HepG2 (cell line): ENCODE measurements around the gene MYO15A. TPM values are rescaled to one million over a fixed set of nuclear protein-coding genes. Genes with fewer than 3 reads are reported as not detected.

Experiments
- CENPX ChIP-seq: sonication (generic); formaldehyde crosslinking; IDR thresholded peaks from 2 replicates; pipeline ENCODE4 v1.9.0; 2021; ENCODE audit warnings: mild to moderate bottlenecking, missing genetic modification reagents, moderate library complexity
- CHCHD3 ChIP-seq: sonication (generic); formaldehyde crosslinking; IDR thresholded peaks from 2 replicates; pipeline ENCODE4 v1.8.0; 2022; ENCODE audit warnings: mild to moderate bottlenecking, missing genetic modification reagents, moderate library complexity
- GATA4 ChIP-seq: sonication (generic); IDR thresholded peaks from 2 replicates; pipeline ENCODE4 v1.6.1; 2016; ENCODE audit warnings: antibody characterized with exemption, low read depth, borderline replicate concordance
- KMT2A ChIP-seq: sonication (generic); formaldehyde crosslinking; IDR thresholded peaks from 2 replicates; pipeline ENCODE4 v1.4.0; 2020; ENCODE audit warnings: missing genetic modification reagents
- ZEB1 ChIP-seq: IDR thresholded peaks from 2 replicates; pipeline ENCODE4 v1.6.1; 2012; ENCODE audit warnings: mild to moderate bottlenecking, low read depth, inconsistent platforms; ENCODE audit not compliant: insufficient replicate concordance
- ZFP41 ChIP-seq: sonication (generic); formaldehyde crosslinking; IDR thresholded peaks from 2 replicates; pipeline ENCODE4 v1.4.0; 2020; ENCODE audit warnings: mild to moderate bottlenecking, missing genetic modification reagents, borderline replicate concordance
- ZNF282 ChIP-seq: fragments of 450-650 bp; IDR thresholded peaks from 2 replicates; pipeline ENCODE4 v1.6.1; 2018; ENCODE audit not compliant: partially characterized antibody
- ZNF318 ChIP-seq: sonication (generic); formaldehyde crosslinking; IDR thresholded peaks from 2 replicates; pipeline ENCODE4 v1.4.0; 2020; ENCODE audit warnings: mild to moderate bottlenecking, missing genetic modification reagents
- ZNF468 ChIP-seq: sonication (generic); formaldehyde crosslinking; IDR thresholded peaks from 2 replicates; pipeline ENCODE4 v1.8.0; 2022; ENCODE audit warnings: mild to moderate bottlenecking, moderate library complexity, missing genetic modification reagents
- polyA plus RNA-seq, 8 experiments: library from polyadenylated mRNA; depleted of rRNA in 3 of 8; stranded (reverse) in 7 of 8; unstranded in 1 of 8; fragments of >200 nt; fragmentation: Illumina TruSeq in 4 of 8; extraction: Trizol in 4 of 8; gene quantifications; 2 replicates each; pipeline versions ENCODE4 v1.2.1 to v1.2.3, GENCODE V29; 2011 to 2016; ENCODE audit warnings: low read depth in 4 of 8, missing spikeins in 1 of 8, mixed read lengths in 1 of 8; ENCODE audit not compliant: insufficient read depth in 1 of 8
- total RNA-seq, 5 experiments: library from RNA; depleted of rRNA; stranded (reverse); fragments of >200 nt; fragmentation: Illumina TruSeq; extraction: Trizol; gene quantifications; 2 replicates each; pipeline ENCODE4 v1.2.3, GENCODE V29; 2016; ENCODE audit warnings: low read depth in 1 of 5
- TF ChIP-seq, protein P1 (sequence below): sonication (generic); formaldehyde crosslinking; IDR thresholded peaks from 2 replicates; pipeline ENCODE4 v1.5.0; 2020; ENCODE audit warnings: mild to moderate bottlenecking, missing genetic modification reagents, borderline replicate concordance
- TF ChIP-seq, protein P2 (sequence below): sonication (generic); formaldehyde crosslinking; IDR thresholded peaks from 2 replicates; pipeline ENCODE4 v1.4.0; 2020; ENCODE audit warnings: missing genetic modification reagents, borderline replicate concordance

MYO15A gene
- total and polyA plus RNA-seq, 2 of the 13 experiments (the other 11 are each of a cell fraction or from before 2014, with no cell fraction given) = 0.07 to 0.20 TPM

- TF ChIP-seq ZNF318 (CRISPR knock-in tag) (no peak), ZNF282 (no peak), ZEB1 (peak; percentile 22), ZFP41 (CRISPR knock-in tag) (peak; percentile 34; the same call in 1 of the 2 replicates), CENPX (CRISPR knock-in tag) (no peak), CHCHD3 (no peak), GATA4 (no peak), ZNF468 (CRISPR knock-in tag) (0 out of 2 replicates have a peak, but pooled peaks have one; percentile 37), KMT2A (CRISPR knock-in tag) (peak; percentile 97)
- TF ChIP-seq, protein P1, sequence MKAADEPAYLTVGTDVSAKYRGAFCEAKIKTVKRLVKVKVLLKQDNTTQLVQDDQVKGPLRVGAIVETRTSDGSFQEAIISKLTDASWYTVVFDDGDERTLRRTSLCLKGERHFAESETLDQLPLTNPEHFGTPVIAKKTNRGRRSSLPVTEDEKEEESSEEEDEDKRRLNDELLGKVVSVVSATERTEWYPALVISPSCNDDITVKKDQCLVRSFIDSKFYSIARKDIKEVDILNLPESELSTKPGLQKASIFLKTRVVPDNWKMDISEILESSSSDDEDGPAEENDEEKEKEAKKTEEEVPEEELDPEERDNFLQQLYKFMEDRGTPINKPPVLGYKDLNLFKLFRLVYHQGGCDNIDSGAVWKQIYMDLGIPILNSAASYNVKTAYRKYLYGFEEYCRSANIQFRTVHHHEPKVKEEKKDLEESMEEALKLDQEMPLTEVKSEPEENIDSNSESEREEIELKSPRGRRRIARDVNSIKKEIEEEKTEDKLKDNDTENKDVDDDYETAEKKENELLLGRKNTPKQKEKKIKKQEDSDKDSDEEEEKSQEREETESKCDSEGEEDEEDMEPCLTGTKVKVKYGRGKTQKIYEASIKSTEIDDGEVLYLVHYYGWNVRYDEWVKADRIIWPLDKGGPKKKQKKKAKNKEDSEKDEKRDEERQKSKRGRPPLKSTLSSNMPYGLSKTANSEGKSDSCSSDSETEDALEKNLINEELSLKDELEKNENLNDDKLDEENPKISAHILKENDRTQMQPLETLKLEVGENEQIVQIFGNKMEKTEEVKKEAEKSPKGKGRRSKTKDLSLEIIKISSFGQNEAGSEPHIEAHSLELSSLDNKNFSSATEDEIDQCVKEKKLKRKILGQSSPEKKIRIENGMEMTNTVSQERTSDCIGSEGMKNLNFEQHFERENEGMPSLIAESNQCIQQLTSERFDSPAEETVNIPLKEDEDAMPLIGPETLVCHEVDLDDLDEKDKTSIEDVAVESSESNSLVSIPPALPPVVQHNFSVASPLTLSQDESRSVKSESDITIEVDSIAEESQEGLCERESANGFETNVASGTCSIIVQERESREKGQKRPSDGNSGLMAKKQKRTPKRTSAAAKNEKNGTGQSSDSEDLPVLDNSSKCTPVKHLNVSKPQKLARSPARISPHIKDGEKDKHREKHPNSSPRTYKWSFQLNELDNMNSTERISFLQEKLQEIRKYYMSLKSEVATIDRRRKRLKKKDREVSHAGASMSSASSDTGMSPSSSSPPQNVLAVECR (CRISPR knock-in tag) = peak; percentile 96
- TF ChIP-seq, protein P2, sequence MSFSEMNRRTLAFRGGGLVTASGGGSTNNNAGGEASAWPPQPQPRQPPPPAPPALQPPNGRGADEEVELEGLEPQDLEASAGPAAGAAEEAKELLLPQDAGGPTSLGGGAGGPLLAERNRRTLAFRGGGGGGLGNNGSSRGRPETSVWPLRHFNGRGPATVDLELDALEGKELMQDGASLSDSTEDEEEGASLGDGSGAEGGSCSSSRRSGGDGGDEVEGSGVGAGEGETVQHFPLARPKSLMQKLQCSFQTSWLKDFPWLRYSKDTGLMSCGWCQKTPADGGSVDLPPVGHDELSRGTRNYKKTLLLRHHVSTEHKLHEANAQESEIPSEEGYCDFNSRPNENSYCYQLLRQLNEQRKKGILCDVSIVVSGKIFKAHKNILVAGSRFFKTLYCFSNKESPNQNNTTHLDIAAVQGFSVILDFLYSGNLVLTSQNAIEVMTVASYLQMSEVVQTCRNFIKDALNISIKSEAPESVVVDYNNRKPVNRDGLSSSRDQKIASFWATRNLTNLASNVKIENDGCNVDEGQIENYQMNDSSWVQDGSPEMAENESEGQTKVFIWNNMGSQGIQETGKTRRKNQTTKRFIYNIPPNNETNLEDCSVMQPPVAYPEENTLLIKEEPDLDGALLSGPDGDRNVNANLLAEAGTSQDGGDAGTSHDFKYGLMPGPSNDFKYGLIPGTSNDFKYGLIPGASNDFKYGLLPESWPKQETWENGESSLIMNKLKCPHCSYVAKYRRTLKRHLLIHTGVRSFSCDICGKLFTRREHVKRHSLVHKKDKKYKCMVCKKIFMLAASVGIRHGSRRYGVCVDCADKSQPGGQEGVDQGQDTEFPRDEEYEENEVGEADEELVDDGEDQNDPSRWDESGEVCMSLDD (CRISPR knock-in tag) = no peak
Measured at GRCh38 chr17:18087610-18088491, 20.7 kb upstream of the MYO15A start, which contains the start of gene DRG2 (continued).
